Measurements from ENCODE around the gene RBM19.

Gene RBM19

GRCh38 chr12:113845900-113846674, 120.0 kb downstream of the RBM19 start:
- H3K4me3 ChIP-seq (IDR thresholded peaks at IDR 0.05; ENCODE audit: insufficient read depth, low read depth, low read length): no peak overlapping the region
- H3K4me1 ChIP-seq (ENCODE audit: low read depth, poor library complexity, severe bottlenecking): no peaks in the 10 kb centered on the region
- no peaks in the 10 kb centered on the region for H4K20me1 ChIP-seq (ENCODE audit: insufficient read depth)
- no peaks in the 10 kb centered on the region for H3K36me3 ChIP-seq (ENCODE audit: insufficient read depth)
- no peak for TF ChIP-seq CTCF (conservative IDR thresholded peaks at IDR 0.05; ENCODE audit: low read depth, low read length)
- H3K27me3 ChIP-seq (ENCODE audit: insufficient read depth, low read depth): no peaks in the 10 kb centered on the region
- H3K4me2 ChIP-seq: no peak overlapping the region
- H3K9ac ChIP-seq: no peak overlapping the region
- H2AFZ ChIP-seq (ENCODE audit: low read depth): no peak overlapping the region
- no peaks in the 10 kb centered on the region for H3K79me2 ChIP-seq (ENCODE audit: insufficient read depth, low read depth)
- no peak overlapping the region for H3K27ac ChIP-seq

- Histone ChIP-seq H3K27ac (no peak overlapping the region), H3K4me1 (ENCODE audit: low read depth, poor library complexity, severe bottlenecking) (no peaks in the 10 kb centered on the region), H3K4me2 (no peak overlapping the region), H3K27me3 (ENCODE audit: insufficient read depth, low read depth) (no peaks in the 10 kb centered on the region), H4K20me1 (ENCODE audit: insufficient read depth) (no peaks in the 10 kb centered on the region), H2AFZ (ENCODE audit: low read depth) (no peak overlapping the region), H3K9ac (no peak overlapping the region), H3K4me3 (IDR thresholded peaks at IDR 0.05; ENCODE audit: insufficient read depth, low read depth, low read length) (no peak overlapping the region), H3K79me2 (ENCODE audit: insufficient read depth, low read depth) (no peaks in the 10 kb centered on the region), H3K36me3 (ENCODE audit: insufficient read depth) (no peaks in the 10 kb centered on the region)
- no peak for TF ChIP-seq CTCF (conservative IDR thresholded peaks at IDR 0.05; ENCODE audit: low read depth, low read length)
These were observed 121.5 kb downstream of the RBM19 start for GRCh38 chr12:113844495-113845210.

GRCh38 chr12:113842699-113843098, 123.4 kb downstream of the RBM19 start:
- no peak overlapping the region for H3K9ac ChIP-seq
- no peak overlapping the region for H3K4me2 ChIP-seq
- no peak overlapping the region for H3K4me3 ChIP-seq (IDR thresholded peaks at IDR 0.05; ENCODE audit: insufficient read depth, low read depth, low read length)
- H4K20me1 ChIP-seq (ENCODE audit: insufficient read depth): no peaks in the 10 kb centered on the region
- no peaks in the 10 kb centered on the region for H3K27me3 ChIP-seq (ENCODE audit: insufficient read depth, low read depth)
- no peak overlapping the region for H3K27ac ChIP-seq
- no peaks in the 10 kb centered on the region for H3K4me1 ChIP-seq (ENCODE audit: low read depth, poor library complexity, severe bottlenecking)
- H2AFZ ChIP-seq (ENCODE audit: low read depth): no peak overlapping the region
- no peaks in the 10 kb centered on the region for H3K79me2 ChIP-seq (ENCODE audit: insufficient read depth, low read depth)
- TF ChIP-seq CTCF (conservative IDR thresholded peaks at IDR 0.05; ENCODE audit: low read depth, low read length): no peak
- no peaks in the 10 kb centered on the region for H3K36me3 ChIP-seq (ENCODE audit: insufficient read depth)

GRCh38 chr12:113841786-113842185, 124.3 kb downstream of the RBM19 start:
- Histone ChIP-seq H4K20me1 (ENCODE audit: insufficient read depth) (no peaks in the 10 kb centered on the region), H3K36me3 (ENCODE audit: insufficient read depth) (no peaks in the 10 kb centered on the region), H3K27me3 (ENCODE audit: insufficient read depth, low read depth) (no peaks in the 10 kb centered on the region), H3K4me2 (no peak overlapping the region), H3K27ac (no peak overlapping the region), H3K4me3 (IDR thresholded peaks at IDR 0.05; ENCODE audit: insufficient read depth, low read depth, low read length) (no peak overlapping the region), H3K79me2 (ENCODE audit: insufficient read depth, low read depth) (no peaks in the 10 kb centered on the region), H2AFZ (ENCODE audit: low read depth) (no peak overlapping the region), H3K9ac (no peak overlapping the region), H3K4me1 (ENCODE audit: low read depth, poor library complexity, severe bottlenecking) (no peaks in the 10 kb centered on the region)
- no peak for TF ChIP-seq CTCF (conservative IDR thresholded peaks at IDR 0.05; ENCODE audit: low read depth, low read length)
